HG03457 (cell line): ENCODE measurements around the gene COPZ2.

Experiments used
- ATAC-seq: cut with Tn5 transposase; IDR thresholded peaks from one replicate; pipeline ENCODE4 v1.9.1; 2021; ENCODE audit warnings: moderate number of reproducible peaks; ENCODE audit not compliant: unreplicated experiment

Gene COPZ2

DNA sequence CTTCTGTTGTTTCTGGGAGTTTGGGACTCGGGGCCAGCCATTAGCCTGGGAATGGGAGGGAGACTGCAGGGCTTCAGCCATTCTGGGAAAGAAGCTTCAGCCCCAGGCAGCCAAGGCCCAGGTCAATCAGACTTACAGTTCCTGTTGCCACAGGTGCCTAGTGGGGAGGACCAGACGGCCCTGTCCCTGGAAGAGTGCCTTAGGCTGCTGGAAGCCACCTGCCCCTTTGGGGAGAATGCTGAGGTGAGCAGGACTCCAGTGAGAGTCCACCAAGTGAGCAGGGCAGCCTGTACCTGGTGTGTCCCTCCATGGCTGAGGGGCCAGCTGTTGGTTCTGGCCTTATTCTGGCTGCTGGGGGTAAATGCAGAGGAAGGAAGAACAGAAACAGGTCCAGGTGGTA lies 19.3 kb upstream of the COPZ2 start:
- ATAC-seq, result no peak

DNA sequence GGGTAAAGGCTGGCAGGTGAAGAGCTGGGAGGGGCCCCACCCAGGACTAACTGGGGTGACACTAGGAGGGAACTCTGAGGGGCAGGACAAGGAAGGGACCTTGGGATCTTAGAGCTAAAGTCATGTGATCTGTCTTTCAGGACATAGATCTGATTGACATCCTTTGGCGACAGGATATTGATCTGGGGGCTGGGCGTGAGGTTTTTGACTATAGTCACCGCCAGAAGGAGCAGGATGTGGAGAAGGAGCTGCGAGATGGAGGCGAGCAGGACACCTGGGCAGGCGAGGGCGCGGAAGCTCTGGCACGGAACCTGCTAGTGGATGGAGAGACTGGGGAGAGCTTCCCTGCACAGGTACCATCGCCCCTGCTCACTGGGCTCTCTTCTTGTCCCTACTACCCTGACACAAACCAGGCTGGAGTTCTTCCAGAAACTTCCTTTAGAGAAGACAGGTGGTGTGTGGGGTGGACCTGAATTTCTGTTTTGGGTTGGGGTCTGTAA lies 18.7 kb upstream of the COPZ2 start:
- ATAC-seq, result no peak

- no peak for ATAC-seq
These were observed 18.1 kb upstream of the COPZ2 start for GRCh38 chr17:48055531-48056245.

DNA sequence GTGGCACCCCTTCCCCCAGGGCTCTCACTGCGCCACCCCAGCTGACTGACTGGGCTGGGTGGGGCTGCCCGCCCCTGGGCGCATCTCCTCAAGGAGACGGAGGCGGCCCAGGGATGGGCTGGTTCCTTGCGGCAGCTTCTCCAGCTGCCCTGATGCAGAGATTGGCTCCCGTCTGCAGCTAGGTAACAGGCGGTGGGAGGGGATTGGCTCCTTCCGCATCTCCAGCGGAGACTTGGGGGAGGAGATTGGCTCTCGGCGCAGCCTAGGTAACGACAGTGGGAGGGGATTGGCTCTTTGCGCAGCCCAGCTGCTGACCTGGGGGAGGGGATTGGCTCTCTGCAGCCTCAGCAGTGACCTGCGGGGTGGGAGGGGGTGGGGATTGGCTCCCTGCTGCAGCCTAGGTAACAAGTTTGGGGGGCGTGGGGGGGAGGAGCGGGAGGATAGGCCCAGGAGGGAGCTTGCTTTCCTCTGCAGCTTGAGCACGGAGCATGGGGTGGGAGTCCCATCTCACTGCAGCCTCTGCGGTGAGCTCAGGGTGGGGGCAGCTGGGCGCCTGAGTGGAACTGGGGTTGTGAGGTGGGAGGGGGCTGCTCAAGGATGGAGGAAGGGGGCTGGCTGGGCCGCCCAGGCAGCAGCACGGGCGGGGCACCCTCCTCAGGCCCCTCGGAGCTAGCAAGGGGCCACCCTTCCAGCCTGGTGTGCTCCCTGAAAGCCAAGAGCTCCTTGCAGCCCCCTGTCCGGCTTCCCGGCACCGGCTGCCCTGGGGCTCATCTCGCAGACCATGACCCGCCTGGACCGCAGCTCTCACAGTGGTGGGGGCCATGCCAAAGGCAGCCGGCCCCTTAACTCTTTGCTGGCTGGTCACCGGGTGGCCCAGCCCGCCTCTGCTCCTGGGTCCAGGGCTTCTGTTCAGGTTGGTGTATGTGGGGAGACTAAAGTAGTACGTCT lies 16.9 kb upstream of the COPZ2 start:
- ATAC-seq, result no peak

- no peak for ATAC-seq
These were observed 16.2 kb upstream of the COPZ2 start for GRCh38 chr17:48053758-48054237.

- no peak for ATAC-seq
These were observed 15.6 kb upstream of the COPZ2 start for GRCh38 chr17:48052956-48053757.

DNA sequence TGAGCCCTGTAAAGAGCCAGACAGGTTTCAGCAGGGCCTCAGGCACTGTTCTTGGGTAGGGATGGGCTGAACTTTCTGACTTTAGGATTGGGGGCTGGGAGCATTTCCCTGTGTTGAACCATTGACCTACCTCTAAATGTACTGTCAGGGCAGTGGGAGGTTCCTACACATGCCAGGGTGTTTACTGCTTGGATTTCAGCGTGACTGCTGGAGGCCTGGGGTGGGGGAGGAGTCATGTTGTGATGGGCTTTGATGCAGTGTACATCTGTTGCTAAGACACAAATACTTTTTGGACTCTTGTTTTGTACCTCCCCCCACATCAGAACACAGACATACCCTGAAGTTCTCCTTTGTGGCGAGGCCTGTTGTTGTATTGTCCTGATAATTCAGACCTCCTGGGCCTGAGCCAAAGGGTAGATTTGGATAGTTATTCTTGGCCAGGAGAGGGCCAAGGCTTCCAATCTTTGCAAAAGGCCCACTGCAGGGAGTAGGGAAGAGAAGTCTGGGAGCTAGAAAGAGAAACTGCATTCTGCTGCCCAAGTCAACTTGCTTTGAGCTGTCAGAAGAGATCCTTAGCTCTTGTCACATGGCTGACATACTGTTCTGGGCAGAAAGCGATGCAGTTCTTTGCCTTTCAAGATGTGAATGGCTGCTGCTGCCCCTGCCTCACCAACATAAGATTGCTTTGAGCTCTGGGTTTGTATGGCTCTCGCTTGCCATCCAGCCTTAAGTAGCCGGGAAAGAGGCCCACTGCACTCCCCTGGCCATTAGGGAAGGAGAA lies 14.3 kb upstream of the COPZ2 start:
- ATAC-seq, result no peak

DNA sequence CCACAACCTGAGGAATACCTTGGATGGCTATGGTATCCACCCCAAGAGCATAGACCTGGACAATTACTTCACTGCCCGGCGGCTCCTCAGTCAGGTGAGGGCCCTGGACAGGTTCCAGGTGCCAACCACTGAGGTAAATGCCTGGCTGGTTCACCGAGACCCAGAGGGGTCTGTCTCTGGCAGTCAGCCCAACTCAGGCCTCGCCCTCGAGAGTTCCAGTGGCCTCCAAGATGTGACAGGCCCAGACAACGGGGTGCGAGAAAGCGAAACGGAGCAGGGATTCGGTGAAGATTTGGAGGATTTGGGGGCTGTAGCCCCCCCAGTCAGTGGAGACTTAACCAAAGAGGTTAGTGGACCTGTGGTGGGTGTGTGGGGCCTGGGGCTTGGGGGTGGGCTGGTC lies 13.7 kb upstream of the COPZ2 start:
- ATAC-seq, result no peak

- ATAC-seq, result peak; percentile 22
These were observed 11.0 kb upstream of the COPZ2 start for GRCh38 chr17:48048384-48049126.

- peak; percentile 79 for ATAC-seq
These were observed 10.3 kb upstream of the COPZ2 start, which contains the start of gene NFE2L1 for GRCh38 chr17:48047741-48048383. NFE2L1 (plus strand) TSS chr17:48048359; CDS start chr17:48051119, 2,760 bp downstream.

GRCh38 chr17:48047113-48047740 lies 9.6 kb upstream of the COPZ2 start:
- ATAC-seq, result no peak

DNA sequence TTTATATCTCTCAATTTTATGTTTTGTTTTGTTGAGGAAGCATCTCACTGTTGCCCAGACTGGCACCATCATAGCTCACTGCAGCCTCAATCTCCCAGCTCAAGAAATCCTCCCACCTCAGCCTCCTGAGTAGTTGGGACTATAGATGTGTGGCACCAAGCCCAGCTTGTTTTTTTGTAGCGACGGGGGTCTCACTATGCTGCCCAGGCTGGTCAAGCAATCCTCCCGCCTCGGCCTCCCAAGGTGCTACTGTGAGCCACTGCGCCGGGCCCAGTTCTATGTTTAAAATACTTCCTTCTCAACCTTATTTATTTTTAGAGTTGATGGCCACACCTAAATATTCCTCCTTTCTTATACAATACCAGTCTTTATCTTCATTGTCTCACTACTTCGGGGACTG lies 8.7 kb upstream of the COPZ2 start:
- no peak for ATAC-seq

GRCh38 chr17:48045316-48046001 lies 7.9 kb upstream of the COPZ2 start:
- ATAC-seq, result no peak

DNA sequence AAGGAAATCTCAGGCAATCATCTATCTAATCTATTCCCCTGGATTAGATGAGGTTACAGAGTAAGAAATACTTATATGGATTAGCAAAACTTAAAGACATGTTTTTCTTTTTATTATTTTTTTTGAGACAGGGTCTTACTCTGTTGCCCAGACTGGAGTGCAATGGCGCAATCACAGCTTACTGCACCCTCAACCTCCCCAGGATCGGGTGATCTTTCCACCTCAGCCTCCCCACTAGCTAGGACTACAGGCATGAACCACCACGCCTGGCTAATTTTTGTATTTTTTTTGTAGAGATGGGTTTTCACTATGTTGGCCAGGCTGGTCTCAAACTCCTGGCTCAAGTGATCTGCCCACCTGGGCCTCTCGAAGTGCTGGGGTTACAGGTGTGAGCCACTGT lies 7.3 kb upstream of the COPZ2 start:
- no peak for ATAC-seq

DNA sequence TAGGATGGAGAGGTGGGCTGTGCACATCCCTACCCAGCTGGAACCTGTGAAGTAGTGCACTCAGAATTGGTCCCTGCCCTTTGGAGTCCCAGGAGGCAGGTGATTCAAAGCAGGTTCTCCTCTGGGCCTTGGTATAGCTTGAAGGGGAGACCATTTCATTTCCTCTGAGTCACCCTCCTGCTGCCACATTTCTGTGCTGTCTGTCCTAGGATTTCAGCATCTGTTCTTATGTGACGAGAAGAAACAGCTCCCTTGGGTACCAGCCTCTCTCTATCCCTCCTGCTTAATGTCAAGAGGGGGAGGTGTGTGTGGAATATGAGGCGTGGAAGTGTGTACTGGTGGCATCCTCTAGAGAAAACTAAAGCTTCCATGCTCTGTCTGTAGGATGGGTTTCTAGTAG lies 5.6 kb upstream of the COPZ2 start:
- no peak for ATAC-seq

GRCh38 chr17:48038687-48039086 lies 1.1 kb upstream of the COPZ2 start:
- ATAC-seq, result no peak

DNA sequence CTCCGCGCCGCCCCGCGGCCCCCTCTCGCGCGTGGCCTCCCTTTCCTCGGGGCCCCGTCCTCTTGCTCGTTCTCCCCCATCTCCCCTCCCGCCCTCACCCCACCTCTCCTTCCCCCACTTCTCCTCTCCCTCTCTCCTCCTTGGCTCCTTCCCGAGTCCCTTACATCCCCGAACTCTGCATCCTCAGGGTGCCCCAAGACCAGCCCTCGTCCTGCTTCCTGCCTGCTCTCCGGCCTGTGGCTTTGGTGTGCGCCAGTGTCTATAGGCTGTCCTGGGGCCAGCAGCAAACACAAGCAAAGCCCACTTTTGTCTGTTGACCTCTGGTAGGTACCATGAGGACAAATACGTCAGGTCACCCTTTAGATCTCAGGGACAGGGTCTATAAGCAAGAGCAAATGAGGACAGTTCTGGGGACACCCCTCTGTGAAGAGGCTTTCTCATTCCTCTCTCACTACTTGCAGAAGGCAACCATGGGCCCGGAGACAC lies 284 bp upstream of the COPZ2 start:
- no peak for ATAC-seq

DNA sequence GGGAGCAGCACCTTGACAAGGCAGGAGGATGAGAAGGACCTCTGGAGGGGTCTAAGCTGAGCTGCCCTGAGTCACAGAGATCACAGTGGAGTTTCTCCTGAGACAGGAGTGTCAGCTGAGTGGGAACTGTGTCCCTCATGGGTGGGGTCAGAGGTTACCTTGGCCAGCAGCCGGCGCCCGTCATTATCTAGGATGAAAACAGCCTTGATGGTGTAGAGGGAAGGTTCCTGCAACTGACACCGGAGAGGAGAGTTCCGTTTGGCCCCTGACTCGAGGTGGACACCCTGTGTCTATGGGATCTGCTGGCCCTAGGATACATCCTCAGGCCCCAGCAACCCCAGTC lies 933 bp downstream of the COPZ2 start:
- no peak for ATAC-seq
